WERI-Rb-1 (cell line): ENCODE data around the gene F8.

Source experiments
- DNase-seq: peaks from one replicate; pipeline ENCODE4 v3.0.0-alpha.2; 2020
- H3K27ac ChIP-seq: fragments of 250-450 bp; sonication (Bioruptor Pico); 2 replicates; pipeline ENCODE4 v1.5.1; 2020; ENCODE audit warnings: mild to moderate bottlenecking, moderate library complexity
- H3K27me3 ChIP-seq: fragments of 250-450 bp; sonication (Bioruptor Pico); 2 replicates; pipeline ENCODE4 v1.5.1; 2021; ENCODE audit warnings: mild to moderate bottlenecking, low read depth, moderate library complexity; ENCODE audit not compliant: insufficient read depth, severe bottlenecking
- H3K36me3 ChIP-seq: fragments of 250-450 bp; sonication (Bioruptor Pico); 2 replicates; pipeline ENCODE4 v1.5.1; 2020; ENCODE audit warnings: mild to moderate bottlenecking, moderate library complexity
- H3K4me3 ChIP-seq: 2 replicates; pipeline ENCODE4 v1.5.1; 2011; ENCODE audit warnings: low read depth, mild to moderate bottlenecking, control low read depth, low read length
- H3K9me3 ChIP-seq: fragments of 250-450 bp; sonication (Bioruptor Pico); 2 replicates; pipeline ENCODE4 v1.5.1; 2021; ENCODE audit warnings: mild to moderate bottlenecking, moderate library complexity; ENCODE audit not compliant: severe bottlenecking
- TF ChIP-seq, protein P1 (sequence below): IDR thresholded peaks from 2 replicates; pipeline ENCODE4 v1.5.1; 2011; ENCODE audit warnings: low read depth, mild to moderate bottlenecking, control low read depth, inconsistent platforms, low read length

The F8 gene

GRCh38 chrX:155001873-155002272, 20.6 kb downstream of the F8 start:
- Histone ChIP-seq H3K36me3 (no peaks in the 10 kb centered on the region), H3K27ac (no peak overlapping the region), H3K9me3 (no peaks in the 10 kb centered on the region), H3K4me3 (no peak overlapping the region), H3K27me3 (no peaks in the 10 kb centered on the region)
- DNase-seq: no peak
- TF ChIP-seq, protein P1, sequence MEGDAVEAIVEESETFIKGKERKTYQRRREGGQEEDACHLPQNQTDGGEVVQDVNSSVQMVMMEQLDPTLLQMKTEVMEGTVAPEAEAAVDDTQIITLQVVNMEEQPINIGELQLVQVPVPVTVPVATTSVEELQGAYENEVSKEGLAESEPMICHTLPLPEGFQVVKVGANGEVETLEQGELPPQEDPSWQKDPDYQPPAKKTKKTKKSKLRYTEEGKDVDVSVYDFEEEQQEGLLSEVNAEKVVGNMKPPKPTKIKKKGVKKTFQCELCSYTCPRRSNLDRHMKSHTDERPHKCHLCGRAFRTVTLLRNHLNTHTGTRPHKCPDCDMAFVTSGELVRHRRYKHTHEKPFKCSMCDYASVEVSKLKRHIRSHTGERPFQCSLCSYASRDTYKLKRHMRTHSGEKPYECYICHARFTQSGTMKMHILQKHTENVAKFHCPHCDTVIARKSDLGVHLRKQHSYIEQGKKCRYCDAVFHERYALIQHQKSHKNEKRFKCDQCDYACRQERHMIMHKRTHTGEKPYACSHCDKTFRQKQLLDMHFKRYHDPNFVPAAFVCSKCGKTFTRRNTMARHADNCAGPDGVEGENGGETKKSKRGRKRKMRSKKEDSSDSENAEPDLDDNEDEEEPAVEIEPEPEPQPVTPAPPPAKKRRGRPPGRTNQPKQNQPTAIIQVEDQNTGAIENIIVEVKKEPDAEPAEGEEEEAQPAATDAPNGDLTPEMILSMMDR: no peak

- TF ChIP-seq, protein P1: no peak
- no peaks in the 10 kb centered on the region for H3K36me3 ChIP-seq
- DNase-seq: no peak
- H3K27me3 ChIP-seq: no peaks in the 10 kb centered on the region
- no peak overlapping the region for H3K27ac ChIP-seq
- no peak overlapping the region for H3K4me3 ChIP-seq
- H3K9me3 ChIP-seq: no peaks in the 10 kb centered on the region
Observed at GRCh38 chrX:155000841-155001240, 21.7 kb downstream of the F8 start.

DNA sequence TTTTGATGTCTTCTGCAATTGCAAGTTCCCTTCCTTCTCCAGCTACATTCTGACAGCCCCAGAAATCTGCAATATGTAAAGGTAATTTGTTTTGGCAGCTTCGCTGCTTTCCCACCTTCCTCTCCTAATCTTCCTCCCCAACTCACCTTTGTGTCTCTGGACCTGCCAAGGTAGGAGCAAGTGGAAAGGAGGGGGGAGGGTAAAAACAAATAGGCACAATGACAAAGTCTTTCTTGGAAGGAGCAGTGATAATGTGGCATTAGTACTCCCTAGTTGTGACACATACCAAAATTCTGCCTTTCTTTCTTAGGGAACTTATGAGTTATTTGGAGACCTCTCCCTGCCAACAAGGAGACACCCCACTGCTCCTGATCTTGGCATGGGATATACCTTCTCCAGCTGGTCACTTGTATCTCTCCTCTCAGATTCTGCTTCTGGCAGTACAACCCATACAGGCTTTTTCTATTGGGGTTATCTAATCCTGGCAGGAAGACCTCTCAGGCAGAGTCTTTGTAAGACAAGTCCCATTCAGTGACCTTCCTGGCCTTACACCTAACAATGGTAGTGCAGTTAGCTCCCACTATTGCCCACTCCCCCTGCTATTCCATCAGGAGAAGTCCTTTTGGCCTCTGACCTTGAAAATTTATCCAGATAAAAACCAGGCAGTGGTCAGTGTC, 24.2 kb downstream of the F8 start:
- TF ChIP-seq, protein P1: no peak
- Histone ChIP-seq H3K36me3 (no peaks in the 10 kb centered on the region), H3K27me3 (no peaks in the 10 kb centered on the region), H3K27ac (no peak overlapping the region), H3K9me3 (no peaks in the 10 kb centered on the region), H3K4me3 (no peak overlapping the region)
- DNase-seq: no peak

DNA sequence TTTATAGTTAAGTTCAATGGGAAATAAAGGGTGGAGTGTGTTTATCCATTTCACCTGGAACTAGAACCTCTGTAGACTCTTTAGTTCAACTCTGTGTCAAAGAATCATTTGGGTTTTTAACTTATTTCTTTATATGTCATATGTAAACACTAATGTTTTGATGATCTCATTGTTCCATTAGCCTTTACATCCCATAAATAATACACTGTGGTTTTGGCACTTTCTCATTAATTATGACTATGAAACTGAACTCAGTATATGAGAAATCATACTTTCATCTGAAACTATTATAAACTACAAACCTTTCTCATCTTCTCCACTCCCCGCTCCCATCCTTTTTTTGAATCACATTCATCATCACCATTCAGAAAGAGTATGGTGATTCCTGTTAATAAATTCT, 31.0 kb downstream of the F8 start:
- Histone ChIP-seq H3K9me3 (no peaks in the 10 kb centered on the region), H3K27me3 (no peaks in the 10 kb centered on the region), H3K27ac (no peak overlapping the region), H3K36me3 (no peaks in the 10 kb centered on the region), H3K4me3 (no peak overlapping the region)
- TF ChIP-seq, protein P1: no peak
- no peak for DNase-seq

DNA sequence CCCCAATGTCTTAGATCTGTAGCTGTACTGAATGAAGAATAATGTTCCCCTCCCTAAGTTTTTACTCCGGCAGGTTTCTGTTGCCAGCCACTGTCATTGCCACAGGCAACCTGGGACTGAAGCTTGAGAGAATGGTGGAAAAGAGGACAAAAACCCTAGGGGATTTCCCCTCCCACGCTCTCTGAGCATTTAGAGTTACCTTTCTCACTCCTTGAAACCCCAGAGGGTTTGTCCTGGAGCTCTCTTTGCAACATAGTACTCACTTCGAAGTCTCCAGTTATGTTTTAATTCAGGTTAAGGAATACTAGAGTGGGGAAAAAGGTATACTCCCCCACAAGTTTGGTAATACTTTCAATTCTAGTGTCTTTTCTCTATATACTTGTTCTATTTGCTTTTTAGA, 31.5 kb downstream of the F8 start:
- TF ChIP-seq, protein P1: no peak
- Histone ChIP-seq H3K27me3 (no peaks in the 10 kb centered on the region), H3K36me3 (no peaks in the 10 kb centered on the region), H3K4me3 (no peak overlapping the region), H3K27ac (no peak overlapping the region), H3K9me3 (no peaks in the 10 kb centered on the region)
- no peak for DNase-seq

DNA sequence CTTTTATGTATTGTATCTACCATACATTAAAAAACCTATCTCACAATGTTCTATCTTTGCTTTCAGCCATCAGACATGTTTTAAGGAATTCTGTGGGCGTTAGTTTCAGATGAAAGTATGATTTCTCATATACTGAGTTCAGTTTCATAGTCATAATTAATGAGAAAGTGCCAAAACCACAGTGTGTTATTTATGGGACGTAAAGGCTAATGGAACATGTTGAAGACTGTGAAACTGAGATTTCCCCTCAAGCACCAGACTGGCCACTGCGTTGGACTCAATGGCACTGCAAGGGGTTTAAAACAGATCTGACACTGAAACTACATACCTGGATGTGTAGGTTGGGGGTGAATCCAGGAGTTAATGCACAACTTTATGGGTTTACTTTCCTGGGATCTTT, 32.0 kb downstream of the F8 start:
- H3K27me3 ChIP-seq: no peaks in the 10 kb centered on the region
- no peak for DNase-seq
- no peak overlapping the region for H3K27ac ChIP-seq

More for the DNA sequence above, 32.0 kb downstream of the F8 start:
- Histone ChIP-seq H3K36me3 (no peaks in the 10 kb centered on the region), H3K4me3 (no peak overlapping the region), H3K9me3 (no peaks in the 10 kb centered on the region)
- TF ChIP-seq, protein P1: no peak
